Activated gamma-delta T cell treated with anti-CD3 and anti-CD28 coated beads, Interleukin-2, amount 50 U/mL, for 16 hours (primary cell): Measurements from ENCODE around the gene UPF2.
"Not testable (repeated sequence)": the region's sequence is repeated elsewhere in the genome, so short reads cannot be mapped to it uniquely, and the experiment has no call there.

Experiments
- DNase-seq: peaks from one replicate; pipeline ENCODE4 v3.0.0-alpha.2; 2020; ENCODE audit warnings: low read depth

The UPF2 gene

DNA sequence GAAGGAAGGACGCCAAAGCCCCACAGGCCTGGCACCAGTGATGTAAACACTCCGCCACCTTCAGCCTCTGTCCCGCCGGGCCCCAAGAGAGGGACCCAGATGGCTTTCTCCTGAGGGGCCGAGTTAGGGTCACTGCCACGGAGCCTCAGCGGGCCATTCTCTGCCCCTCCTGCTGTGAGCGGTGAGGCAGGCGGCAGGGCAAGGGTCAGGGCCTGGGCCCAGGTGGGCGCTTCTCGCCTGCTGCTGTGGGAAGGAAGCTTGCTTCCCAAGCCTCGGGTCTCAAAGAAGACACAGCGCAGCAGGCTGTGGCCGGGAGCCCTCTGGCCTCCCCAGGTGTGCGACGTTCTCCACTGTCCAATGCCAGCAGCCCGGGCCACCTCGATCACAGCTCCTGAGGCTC, 134.7 kb downstream of the UPF2 start:
- no peak for DNase-seq

- DNase-seq: no peak
These were observed 135.9 kb downstream of the UPF2 start for GRCh38 chr10:11906714-11907113.

- no peak for DNase-seq
These were observed 140.0 kb downstream of the UPF2 start for GRCh38 chr10:11902646-11903045.

DNA sequence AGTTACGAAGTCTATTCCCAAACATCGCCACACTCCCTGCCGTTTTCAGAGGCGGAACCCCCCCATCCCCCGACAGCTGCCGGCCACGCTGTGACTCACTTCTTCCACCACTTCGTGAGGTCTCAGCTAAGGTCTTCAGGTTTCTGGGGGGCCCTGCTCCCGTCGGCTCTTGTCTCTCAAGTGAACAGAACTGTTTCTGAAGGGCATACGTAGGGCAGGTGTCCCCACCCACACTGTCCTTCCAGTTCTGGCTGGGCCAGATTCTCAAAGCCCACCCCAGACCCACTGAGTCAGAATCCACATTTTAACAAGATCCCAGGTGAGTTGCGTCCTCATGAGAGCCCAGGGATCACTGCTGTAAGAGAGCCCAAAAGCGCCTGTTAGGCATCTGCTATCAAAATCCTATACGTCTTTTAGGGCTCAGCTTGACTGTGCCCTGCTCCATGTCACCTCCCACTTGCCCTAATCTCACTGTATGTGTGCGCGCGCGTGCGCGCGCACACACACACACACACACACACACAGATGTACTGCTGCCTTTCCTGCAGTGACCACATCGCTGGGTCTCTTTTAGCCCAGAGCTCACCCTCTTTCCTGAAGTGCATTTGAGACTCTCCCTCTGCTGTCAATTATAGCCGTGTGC, 140.7 kb downstream of the UPF2 start:
- DNase-seq: no peak

DNA sequence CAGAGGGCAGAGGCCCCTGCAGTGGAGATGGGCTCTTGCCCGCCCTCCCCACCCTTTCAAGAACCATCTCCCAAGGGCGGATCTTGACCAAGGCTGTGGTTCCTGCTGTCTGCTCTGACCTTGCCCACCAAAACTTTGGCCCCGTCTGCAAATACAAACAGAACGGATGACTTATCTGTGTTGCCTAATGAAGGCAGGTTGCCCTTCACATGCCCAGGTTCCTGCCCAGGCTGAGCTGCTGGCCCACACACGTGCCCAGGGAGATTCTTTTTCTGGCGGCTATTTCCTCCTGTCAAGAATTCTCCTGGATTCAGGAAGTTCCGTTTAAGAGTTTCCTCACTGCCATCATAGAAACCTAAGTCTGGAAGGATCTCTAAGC, 141.2 kb downstream of the UPF2 start:
- no peak for DNase-seq

DNA sequence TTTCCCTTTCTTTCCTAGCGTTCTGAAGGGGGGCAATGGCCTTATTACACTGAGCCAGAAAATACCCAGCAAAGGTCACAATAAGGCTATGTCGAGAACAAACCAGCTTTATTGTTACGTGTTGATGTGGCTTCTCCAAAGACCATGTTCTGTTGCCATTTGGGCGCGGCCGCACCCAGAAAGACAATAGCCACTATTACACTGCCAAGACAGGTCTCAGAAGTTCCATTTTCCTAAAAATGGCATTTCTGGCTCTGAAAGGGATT, 141.6 kb downstream of the UPF2 start:
- no peak for DNase-seq

DNA sequence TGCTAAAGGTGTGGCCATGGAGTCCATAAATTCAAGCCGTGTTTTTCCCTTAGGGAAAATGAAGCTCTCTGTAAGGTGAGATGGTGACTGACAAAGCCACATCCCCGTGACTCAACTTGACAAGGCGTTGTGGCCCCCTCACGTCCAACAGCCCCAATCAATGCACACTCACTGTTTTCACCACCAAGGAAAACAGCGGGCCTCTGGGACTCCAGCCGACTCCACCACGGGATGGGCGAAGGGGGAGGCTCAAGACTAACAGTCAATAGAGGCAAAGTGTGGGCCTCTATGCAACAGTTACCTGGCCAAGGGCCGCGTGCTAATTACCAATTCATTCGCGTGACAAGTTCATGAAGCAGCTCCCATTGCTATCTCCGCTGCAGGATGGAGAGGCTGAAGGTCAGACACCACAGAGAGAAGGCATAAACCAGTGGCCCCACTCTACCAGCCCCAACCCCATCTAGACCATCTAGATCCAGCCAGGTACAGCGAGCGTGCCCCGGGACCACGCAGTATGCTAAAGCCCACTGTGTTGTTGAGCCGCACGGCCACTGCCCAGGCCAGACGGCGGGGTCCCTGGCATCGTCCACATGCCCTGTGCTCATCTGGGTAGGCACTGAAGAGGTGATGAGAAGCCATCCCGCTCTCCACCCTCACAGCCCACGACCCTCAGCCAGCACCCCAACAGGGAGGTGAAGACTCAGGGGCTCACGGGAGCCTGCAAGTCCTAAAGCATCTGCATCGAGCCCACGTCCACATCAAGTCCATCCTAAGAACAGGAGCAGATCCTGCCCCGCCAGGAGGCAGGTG, 143.3 kb downstream of the UPF2 start:
- DNase-seq: no peak

GRCh38 chr10:11898372-11899066, 144.1 kb downstream of the UPF2 start:
- DNase-seq: no peak

DNA sequence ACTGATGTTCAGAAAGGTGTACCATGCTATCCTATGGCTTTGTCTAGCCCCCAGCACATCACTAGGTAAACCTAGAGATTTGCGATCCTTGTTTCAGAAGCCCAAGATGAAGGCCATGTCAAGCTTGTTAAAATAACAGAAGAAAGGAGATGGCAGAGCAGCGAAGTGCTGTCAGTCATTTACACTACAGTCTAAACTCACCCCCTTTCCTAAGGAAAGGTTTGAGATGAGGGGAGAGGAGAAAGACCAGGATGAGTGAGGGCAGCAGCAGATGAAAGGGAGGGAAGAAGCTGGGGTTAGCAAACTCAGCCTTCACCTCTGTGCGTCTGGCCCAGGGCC, 144.6 kb downstream of the UPF2 start:
- DNase-seq: no peak

GRCh38 chr10:11896549-11897200, 145.9 kb downstream of the UPF2 start:
- DNase-seq: no peak

GRCh38 chr10:11895598-11895997, 147.0 kb downstream of the UPF2 start:
- DNase-seq: no peak

DNA sequence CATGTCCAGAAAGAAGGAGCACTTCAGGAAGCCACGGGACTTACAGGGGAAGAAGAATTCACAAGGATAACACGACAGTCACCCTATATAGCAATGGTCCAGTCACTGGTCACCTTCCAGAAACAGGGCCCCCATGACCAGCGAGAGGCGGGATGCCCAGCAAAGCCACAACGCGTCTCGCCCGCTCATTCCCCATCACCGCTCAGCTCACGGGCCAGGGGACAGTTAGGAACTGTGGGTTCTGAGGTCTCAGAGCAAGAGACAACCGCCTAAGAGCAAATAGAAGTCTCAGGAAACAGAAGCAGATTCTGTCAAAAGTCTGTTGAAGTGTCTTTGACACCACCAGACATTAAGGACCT, 147.5 kb downstream of the UPF2 start:
- no peak for DNase-seq

DNA sequence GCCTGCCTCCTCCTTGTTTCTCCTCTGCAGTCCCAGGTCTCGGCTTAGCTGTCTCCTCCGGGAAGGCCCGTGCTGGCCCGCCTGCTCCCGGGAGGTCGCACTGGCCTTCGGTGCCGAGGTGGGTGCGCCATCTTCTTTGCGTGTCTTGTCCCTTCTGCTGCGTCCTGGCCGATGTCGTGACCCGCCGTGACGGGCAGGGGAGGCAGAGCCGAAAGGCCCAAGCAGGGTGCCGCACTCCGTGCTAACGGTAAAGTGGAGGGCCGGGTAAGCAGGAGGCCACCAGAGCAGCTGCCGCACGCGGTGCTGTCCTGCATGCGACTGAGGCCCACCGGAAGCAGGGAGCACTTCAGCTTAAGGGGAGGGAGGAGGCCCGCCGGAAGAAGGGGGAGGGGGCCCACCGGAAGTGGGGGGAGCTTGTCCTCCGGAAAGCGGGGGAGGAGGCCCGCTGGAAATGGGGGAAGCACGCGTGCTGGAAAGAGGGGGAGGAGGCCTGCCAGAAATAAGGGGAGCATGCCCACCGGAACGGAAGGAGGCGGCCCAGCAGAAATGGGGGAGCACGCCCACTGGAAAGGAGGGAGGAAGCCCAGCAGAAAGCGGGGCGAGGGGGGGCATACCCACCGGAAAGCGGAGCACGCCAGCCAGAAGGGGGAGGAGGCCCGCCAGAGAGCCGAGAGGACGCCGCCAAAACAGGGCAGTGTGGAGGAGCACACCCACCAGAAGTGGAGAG, 148.1 kb downstream of the UPF2 start:
- DNase-seq: no peak

DNA sequence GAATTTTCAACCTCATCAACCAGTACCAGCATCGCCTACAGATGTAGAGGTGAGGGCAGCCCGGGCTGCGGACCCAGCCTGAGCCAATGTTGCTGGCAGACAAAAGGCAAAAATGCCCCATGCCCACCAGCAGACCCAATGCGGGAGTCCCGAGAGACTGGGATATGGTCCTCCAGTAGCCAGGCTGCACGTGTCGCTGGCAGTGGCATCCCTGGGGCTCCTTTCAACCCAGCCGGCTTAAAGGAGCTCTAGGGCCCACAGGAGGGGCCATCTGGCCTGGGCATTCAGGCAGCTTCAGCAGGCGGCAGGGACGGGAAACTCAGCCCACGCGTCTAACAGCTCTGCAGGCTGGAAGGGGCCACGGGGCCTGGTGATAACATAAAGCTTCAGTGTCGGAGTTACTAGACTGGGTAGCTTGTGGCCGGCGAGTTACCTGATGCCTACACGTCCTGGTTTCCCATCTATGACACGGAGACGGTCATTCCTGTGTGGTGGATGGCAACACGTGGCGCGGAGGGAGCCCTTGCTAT, 148.8 kb downstream of the UPF2 start:
- no peak for DNase-seq

- DNase-seq: no peak
These were observed 150.7 kb downstream of the UPF2 start for GRCh38 chr10:11891776-11892486.

DNA sequence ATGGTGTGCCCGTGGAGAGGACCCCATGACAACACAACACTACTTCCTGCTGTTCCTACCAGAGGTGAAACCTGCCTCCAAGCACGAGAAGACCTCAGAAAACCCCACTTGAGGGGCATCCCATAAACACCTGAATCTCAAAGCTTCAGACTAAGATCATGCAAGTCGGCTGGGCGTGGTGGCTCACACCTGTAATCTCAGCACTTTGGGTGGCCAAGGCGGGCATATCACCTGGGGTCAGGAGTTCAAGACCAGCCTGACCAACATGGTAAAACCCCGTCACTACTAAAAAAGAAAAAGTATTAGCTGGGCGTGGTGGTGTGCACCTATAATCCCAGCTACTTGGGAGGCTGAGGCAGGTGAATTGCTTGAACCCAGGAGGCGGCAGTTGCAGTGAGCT, 153.3 kb downstream of the UPF2 start:
- not testable (repeated sequence) for DNase-seq

DNA sequence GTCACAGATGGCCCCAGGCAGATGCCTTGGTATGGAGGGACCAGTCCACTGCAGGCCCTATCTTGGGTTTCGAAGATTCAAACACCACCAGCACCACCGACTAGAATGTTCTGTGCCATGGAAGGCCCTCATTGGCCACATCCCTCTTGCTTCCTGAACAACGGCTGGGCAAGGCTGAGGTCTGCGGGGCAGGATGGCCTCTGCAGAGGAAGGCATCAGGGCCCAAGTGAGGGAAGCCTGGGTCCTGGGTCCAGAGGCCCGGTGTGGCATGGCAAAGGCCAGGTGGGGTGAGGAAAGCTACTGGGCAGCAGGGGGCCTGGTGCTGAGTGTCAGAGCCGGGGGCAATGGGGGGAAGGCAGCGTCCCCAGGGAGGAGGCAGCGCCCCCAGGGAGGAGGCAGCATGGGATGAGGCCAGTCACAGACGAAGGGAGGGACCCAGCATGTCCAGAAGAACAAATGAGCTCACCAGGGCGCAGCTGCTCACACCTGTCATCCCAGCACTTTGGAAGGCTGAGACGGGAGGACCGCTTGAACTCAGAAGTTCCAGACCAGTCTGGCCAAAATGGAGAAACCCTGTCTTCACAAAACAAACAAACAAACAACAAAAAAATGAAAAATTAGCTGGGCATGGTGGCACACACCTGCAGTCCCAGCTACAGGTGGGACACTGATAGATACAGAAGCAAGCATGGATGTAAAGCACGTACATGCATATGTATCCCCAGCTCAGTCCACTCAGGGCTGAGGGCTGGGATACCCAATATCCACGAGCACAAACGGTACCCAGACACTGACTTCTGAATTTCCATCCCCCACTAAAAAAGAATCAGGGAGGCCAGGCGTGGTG, 155.0 kb downstream of the UPF2 start:
- no peak for DNase-seq

DNA sequence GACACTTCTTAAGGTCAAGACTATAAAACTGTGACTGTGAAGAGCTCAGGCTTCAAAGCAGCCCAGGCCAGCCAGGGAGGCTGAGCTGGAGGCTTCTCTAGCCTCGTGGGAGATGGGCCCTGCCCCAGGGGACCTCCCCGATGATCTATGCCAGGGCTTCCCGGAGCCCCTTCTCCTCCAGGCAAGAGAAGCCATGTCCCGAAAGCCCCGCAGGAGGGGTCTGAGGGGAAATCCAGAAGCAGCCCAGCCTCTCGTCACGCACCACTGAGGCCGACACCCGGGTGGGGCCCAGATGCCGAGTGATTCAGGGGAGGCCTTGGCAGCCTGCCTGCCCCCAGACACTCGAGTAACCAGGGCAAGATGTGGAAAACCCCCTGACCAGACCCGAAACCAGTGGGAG, 155.8 kb downstream of the UPF2 start:
- DNase-seq: no peak

GRCh38 chr10:11886138-11886474, 156.5 kb downstream of the UPF2 start:
- no peak for DNase-seq

DNA sequence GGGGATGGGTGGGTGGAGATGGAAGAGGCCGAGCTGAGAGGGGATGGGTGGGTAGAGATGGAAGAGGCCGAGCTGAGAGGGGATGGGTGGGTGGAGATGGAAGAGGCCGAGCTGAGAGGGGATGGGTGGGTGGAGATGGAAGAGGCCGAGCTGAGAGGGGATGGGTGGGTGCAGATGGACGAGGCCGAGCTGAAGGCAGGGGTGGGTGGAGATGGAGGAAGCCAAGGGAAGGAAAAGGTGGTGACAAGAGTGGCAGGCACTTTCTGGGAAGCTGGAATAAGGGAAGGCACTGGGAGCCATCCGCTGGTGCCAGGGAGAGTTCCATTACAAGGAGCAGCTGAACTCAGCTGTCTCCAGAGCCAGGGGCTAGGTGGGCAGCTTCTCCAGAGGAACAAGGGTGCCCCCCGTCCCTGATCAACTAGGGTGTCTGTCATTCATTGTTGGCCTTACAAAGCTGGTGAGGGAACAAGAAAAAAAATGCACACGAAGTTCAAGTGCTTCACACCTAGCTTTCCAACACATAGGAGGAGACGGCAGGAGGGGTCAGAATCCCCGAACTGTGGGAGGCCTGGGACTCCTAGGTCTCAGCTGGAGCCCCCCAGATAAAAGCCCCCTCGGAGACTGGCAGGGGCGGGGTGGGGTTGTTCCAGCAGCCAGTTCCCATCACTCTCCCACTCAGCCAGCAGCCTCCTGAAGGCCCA, 157.0 kb downstream of the UPF2 start:
- DNase-seq: no peak
